Suprapubic skin (tissue), 3 donors: ENCODE results near the gene PFKP.
"Not testable (repeated sequence)": the region's sequence is repeated elsewhere in the genome, so short reads cannot be mapped to it uniquely, and the experiment has no call there.

ENCODE experiments used
- EP300 ChIP-seq: sonication (generic); formaldehyde crosslinking; IDR thresholded peaks from one replicate; pipeline ENCODE4 v1.6.1; 2017; ENCODE audit warnings: antibody characterized with exemption
- TF ChIP-seq, protein P1 (sequence below), 2 donors: fragments of 200-600 bp in 1 of 2; fragments of 450-650 bp in 1 of 2; sonication (generic) in 1 of 2; IDR thresholded peaks; one replicate each; pipeline ENCODE4 v1.5.1; 2016 to 2019; ENCODE audit warnings: antibody characterized with exemption in 2 of 2, mild to moderate bottlenecking in 1 of 2, moderate library complexity in 1 of 2

DNA sequence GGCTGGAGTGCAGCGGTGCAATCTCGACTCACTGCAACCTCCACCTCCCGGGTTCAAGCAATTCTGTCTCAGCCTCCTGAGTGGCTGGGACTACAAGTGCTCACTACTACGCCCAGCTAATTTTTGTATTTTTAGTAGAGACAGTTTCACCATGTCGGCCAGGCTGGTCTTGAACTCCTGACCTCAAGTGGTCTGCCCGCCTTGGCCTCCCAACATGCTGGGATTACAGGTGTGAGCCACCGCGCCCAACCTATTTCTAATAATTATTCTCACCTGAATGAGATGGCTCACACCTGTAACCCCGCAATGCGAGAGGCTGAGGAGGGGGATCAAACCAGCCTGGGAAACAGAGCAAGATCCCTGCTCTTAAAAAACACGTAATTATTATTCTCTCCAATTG, 104.1 kb downstream of the PFKP start:
- TF ChIP-seq EP300: not testable (repeated sequence)
- TF ChIP-seq, protein P1, sequence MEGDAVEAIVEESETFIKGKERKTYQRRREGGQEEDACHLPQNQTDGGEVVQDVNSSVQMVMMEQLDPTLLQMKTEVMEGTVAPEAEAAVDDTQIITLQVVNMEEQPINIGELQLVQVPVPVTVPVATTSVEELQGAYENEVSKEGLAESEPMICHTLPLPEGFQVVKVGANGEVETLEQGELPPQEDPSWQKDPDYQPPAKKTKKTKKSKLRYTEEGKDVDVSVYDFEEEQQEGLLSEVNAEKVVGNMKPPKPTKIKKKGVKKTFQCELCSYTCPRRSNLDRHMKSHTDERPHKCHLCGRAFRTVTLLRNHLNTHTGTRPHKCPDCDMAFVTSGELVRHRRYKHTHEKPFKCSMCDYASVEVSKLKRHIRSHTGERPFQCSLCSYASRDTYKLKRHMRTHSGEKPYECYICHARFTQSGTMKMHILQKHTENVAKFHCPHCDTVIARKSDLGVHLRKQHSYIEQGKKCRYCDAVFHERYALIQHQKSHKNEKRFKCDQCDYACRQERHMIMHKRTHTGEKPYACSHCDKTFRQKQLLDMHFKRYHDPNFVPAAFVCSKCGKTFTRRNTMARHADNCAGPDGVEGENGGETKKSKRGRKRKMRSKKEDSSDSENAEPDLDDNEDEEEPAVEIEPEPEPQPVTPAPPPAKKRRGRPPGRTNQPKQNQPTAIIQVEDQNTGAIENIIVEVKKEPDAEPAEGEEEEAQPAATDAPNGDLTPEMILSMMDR (IDR thresholded peaks at IDR 0.05): not testable (repeated sequence)
